ENCODE results near the gene ANO4.
"Not testable (repeated sequence)": the region's sequence is repeated elsewhere in the genome, so short reads cannot be mapped to it uniquely, and the experiment has no call there.

ANO4 gene

GRCh38 chr12:100955139-100955538 is 160.6 kb downstream of the ANO4 start:
- DNase-seq, result no peak

GRCh38 chr12:100956311-100956852 is 161.8 kb downstream of the ANO4 start:
- DNase-seq, result no peak

GRCh38 chr12:100959481-100959880 is 164.9 kb downstream of the ANO4 start:
- no peak for DNase-seq

- no peak for DNase-seq
These were observed 167.6 kb downstream of the ANO4 start for GRCh38 chr12:100962086-100962712.

GRCh38 chr12:100963381-100963780 is 168.8 kb downstream of the ANO4 start:
- DNase-seq, result no peak

GRCh38 chr12:100964028-100964427 is 169.5 kb downstream of the ANO4 start:
- no peak for DNase-seq

GRCh38 chr12:100967189-100967588 is 172.6 kb downstream of the ANO4 start:
- no peak for DNase-seq

- DNase-seq, result no peak
These were observed 176.3 kb downstream of the ANO4 start for GRCh38 chr12:100970894-100971293.

- DNase-seq, result no peak
These were observed 177.5 kb downstream of the ANO4 start for GRCh38 chr12:100972121-100972520.

GRCh38 chr12:100974341-100974740 is 179.8 kb downstream of the ANO4 start:
- no peak for DNase-seq

- no peak for DNase-seq
These were observed 180.2 kb downstream of the ANO4 start for GRCh38 chr12:100974747-100975146.

- DNase-seq, result no peak
These were observed 182.2 kb downstream of the ANO4 start for GRCh38 chr12:100976735-100977134.

- no peak for DNase-seq
These were observed 186.3 kb downstream of the ANO4 start for GRCh38 chr12:100980856-100981255.

GRCh38 chr12:100982511-100983183 is 188.1 kb downstream of the ANO4 start:
- DNase-seq, result no peak

- no peak for DNase-seq
These were observed 190.2 kb downstream of the ANO4 start for GRCh38 chr12:100984796-100985195.

- no peak for DNase-seq
These were observed 192.3 kb downstream of the ANO4 start for GRCh38 chr12:100986595-100987547.

GRCh38 chr12:100987552-100988521 is 193.3 kb downstream of the ANO4 start:
- no peak for DNase-seq

- not testable (repeated sequence) for DNase-seq
These were observed 194.9 kb downstream of the ANO4 start for GRCh38 chr12:100989509-100989908.

GRCh38 chr12:100991102-100991501 is 196.5 kb downstream of the ANO4 start:
- DNase-seq, result no peak

GRCh38 chr12:100992194-100992593 is 197.6 kb downstream of the ANO4 start:
- no peak for DNase-seq

- DNase-seq, result no peak
These were observed 199.4 kb downstream of the ANO4 start for GRCh38 chr12:100993916-100994450.

GRCh38 chr12:100995201-100995600 is 200.6 kb downstream of the ANO4 start:
- no peak for DNase-seq

Measured in activated T-cell treated with anti-CD3 and anti-CD28 coated beads, Interleukin-2, amount 50 U/mL, for 1 hour (primary cell).